ENCODE data around the gene AMDHD1. TPM values are rescaled to one million over a fixed set of nuclear protein-coding genes. Genes with fewer than 3 reads are reported as not detected.

AMDHD1 gene
- total and polyA plus RNA-seq, 2 of the 4 experiments (the other 2 are of a cell fraction) = under 0.01 TPM; not detected in 1

DNA sequence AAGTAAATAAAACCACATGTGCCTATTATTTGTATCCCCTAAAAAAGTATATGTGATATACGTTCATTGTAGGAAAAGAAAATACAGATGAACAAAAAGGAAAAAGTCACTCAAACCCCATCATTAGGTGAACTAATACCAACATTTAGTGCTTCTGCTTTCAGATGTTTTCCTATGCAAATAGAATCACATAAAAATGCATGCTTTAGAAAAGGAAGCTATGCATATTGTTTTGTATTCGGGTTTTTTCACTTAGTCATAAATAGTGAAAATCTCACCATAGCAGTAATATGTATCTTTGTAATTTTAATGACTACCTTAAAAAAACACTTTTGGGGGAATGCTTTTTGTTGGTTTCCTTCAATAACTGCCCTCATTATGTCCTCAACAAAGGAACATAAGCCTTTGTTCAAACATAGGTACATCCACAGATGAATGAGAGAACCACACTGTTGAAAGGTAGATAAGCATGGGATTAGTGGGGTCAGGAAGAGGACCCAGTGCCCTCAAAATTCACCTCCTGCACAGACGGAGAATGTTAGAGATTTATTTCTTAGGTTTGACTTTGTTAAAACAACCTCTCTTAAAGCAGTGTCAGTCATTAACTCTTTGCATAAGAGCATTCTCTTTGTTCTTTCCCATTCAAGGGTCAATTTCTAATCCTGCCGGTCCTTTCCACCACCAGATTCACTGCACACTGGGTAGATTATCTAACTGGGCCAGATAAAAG lies 6.5 kb downstream of the AMDHD1 start:
- Histone ChIP-seq H3K4me3 (ENCODE audit: insufficient read depth, low read depth, low read length) (no peak overlapping the region), H4K20me1 (ENCODE audit: insufficient read depth, low read length) (no peaks in the 10 kb centered on the region), H2AK5ac (ENCODE audit: low read depth, low read length) (no peak overlapping the region), H3K56ac (ENCODE audit: extremely low read depth, insufficient read depth, low read length) (no peak overlapping the region), H3K4me2 (ENCODE audit: low read depth, low read length) (no peak overlapping the region), H3K9ac (ENCODE audit: low read depth, low read length) (no peak overlapping the region), H2AFZ (replicated peaks; ENCODE audit: low read length, poor library complexity) (no peak overlapping the region), H4K5ac (ENCODE audit: low read depth, low read length) (no peak overlapping the region), H3K9me1 (ENCODE audit: insufficient read depth, low read length) (no peaks in the 10 kb centered on the region), H3K36me3 (ENCODE audit: control insufficient read depth, insufficient read depth, low read length) (no peaks in the 10 kb centered on the region), H3K27ac (ENCODE audit: insufficient read depth, low read length) (no peak overlapping the region), H3K27me3 (ENCODE audit: control insufficient read depth, insufficient read depth, low read length) (peaks cover 6% of the 10 kb centered on the region), H3K23ac (ENCODE audit: low read depth, low read length) (no peak overlapping the region), H2BK5ac (ENCODE audit: low read depth, low read length, poor library complexity, severe bottlenecking) (no peak overlapping the region), H3K79me1 (ENCODE audit: low read depth in 1 of 2, low read length in 2 of 2) (no peaks in the 10 kb centered on the region), H2BK20ac (ENCODE audit: low read depth, low read length) (no peak overlapping the region), H2BK120ac (ENCODE audit: low read depth, low read length) (no peak overlapping the region), H3K18ac (ENCODE audit: low read depth, low read length) (no peak overlapping the region), H3K4me1 (ENCODE audit: control insufficient read depth, insufficient read depth, low read length) (no peaks in the 10 kb centered on the region), H3K14ac (replicated peaks; ENCODE audit: low read depth, low read length) (no peak overlapping the region), H3K4ac (ENCODE audit: low read depth, low read length) (no peak overlapping the region), H3K9me3 (ENCODE audit: control insufficient read depth, insufficient read depth, low read length) (no peaks in the 10 kb centered on the region), H4K8ac (ENCODE audit: low read depth in 2 of 2, low read length in 2 of 2) (no peak overlapping the region), H4K91ac (ENCODE audit: insufficient read depth, low read depth, low read length) (no peak overlapping the region), H2AK9ac (replicated peaks; ENCODE audit: low read depth, low read length, poor library complexity) (no peak overlapping the region), H2BK15ac (ENCODE audit: low read depth, low read length) (no peak overlapping the region)
- DNase-seq (no peak), ATAC-seq (ENCODE audit: low read depth) (no peak)
- ChIA-PET POLR2A (ENCODE audit: unreplicated experiment) (interaction anchor here (0.6 kb wide), 1 partner anchor 151 kb away, joined by 6 read pairs; no protein-coding TSS in a partner anchor), CTCF (no interaction called here)
- no CpG with 5 or more reads among the region's 4 CpGs for WGBS, 2 experiments (ENCODE audit: extremely low coverage in 2 of 2, insufficient read length in 1 of 2)
- no peak for TF ChIP-seq POLR2A (IDR thresholded peaks at IDR 0.05; ENCODE audit: low read depth, low read length)
- TF ChIP-seq USF2 (IDR thresholded peaks at IDR 0.05; ENCODE audit: low read depth, low read length) = no peak
- TF ChIP-seq, protein P1, sequence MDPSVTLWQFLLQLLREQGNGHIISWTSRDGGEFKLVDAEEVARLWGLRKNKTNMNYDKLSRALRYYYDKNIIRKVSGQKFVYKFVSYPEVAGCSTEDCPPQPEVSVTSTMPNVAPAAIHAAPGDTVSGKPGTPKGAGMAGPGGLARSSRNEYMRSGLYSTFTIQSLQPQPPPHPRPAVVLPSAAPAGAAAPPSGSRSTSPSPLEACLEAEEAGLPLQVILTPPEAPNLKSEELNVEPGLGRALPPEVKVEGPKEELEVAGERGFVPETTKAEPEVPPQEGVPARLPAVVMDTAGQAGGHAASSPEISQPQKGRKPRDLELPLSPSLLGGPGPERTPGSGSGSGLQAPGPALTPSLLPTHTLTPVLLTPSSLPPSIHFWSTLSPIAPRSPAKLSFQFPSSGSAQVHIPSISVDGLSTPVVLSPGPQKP (IDR thresholded peaks at IDR 0.05; ENCODE audit: borderline replicate concordance, low read depth, low read length) = no peak
- no peak for TF ChIP-seq CEBPB (IDR thresholded peaks at IDR 0.05; ENCODE audit: low read depth, low read length)
- TF ChIP-seq MAFK (IDR thresholded peaks at IDR 0.05; ENCODE audit: low read depth, low read length) = no peak
- no peak for TF ChIP-seq RAD21 (IDR thresholded peaks at IDR 0.05; ENCODE audit: low read length)
- no peak for TF ChIP-seq MAZ (IDR thresholded peaks at IDR 0.05; ENCODE audit: borderline replicate concordance, low read depth, low read length)
- TF ChIP-seq RCOR1 (IDR thresholded peaks at IDR 0.05; ENCODE audit: insufficient replicate concordance, low read length) = no peak
- TF ChIP-seq RFX5 (IDR thresholded peaks at IDR 0.05; ENCODE audit: low read depth, low read length) = no peak
- TF ChIP-seq CHD1 (IDR thresholded peaks at IDR 0.05; ENCODE audit: low read depth, low read length) = no peak
- no peak for TF ChIP-seq CTCF (conservative IDR thresholded peaks at IDR 0.05; ENCODE audit: low read depth, low read length)
- no peak for TF ChIP-seq MXI1 (IDR thresholded peaks at IDR 0.05; ENCODE audit: borderline replicate concordance, low read depth, low read length)
- no peak for TF ChIP-seq FOS (IDR thresholded peaks at IDR 0.05; ENCODE audit: low read depth, low read length)
- no peak for TF ChIP-seq SMC3 (IDR thresholded peaks at IDR 0.05; ENCODE audit: low read depth, low read length)
- no TSS peak for BruUV-seq (replicated peaks)
- intact Hi-C loops (cut with micrococcal nuclease) (no loop called here), in situ Hi-C loops (cut with MboI; ENCODE audit: low sequenced_read_pairs) (no loop called here), dilution Hi-C loops (cut with HindIII; ENCODE audit: low sequenced_read_pairs, unreplicated experiment) (no loop called here)
